Measurements from ENCODE around the gene FAM120C.
A peak's percentile ranks its signal among the peaks of the same experiment; 100 is the strongest.

The FAM120C gene

GRCh38 chrX:54042609-54043021 is 140.4 kb downstream of the FAM120C start:
- peak; percentile 37 for TF ChIP-seq CTCF (IDR thresholded peaks at IDR 0.05; ENCODE audit: low read depth, low read length)
- DNase-seq (ENCODE audit: extremely low read depth, low read depth) = peak; percentile 10

DNA sequence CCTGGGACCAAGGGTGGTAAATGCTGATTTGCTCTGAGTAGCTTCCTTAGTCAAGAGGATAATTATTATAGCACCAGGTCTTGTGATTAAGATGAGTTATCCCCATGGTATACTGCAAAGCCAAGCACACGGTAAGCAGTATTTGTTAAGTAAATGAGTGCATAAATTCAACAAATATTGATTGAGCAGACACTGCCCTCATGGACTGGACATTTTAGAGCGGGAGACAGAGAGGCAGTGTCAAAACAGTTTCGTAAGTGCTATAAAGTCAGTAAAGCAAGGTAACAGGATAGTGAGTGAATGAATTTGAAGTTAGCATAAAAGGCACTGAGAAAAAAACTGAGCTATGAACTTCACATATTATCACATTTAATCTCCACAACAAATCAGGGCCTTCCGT is 152.7 kb downstream of the FAM120C start:
- no peak for DNase-seq (ENCODE audit: extremely low read depth, low read depth)
- no peak for TF ChIP-seq CTCF (IDR thresholded peaks at IDR 0.05; ENCODE audit: low read depth, low read length)

GRCh38 chrX:54029529-54030143 is 153.4 kb downstream of the FAM120C start:
- DNase-seq (ENCODE audit: extremely low read depth, low read depth) = no peak
- no peak for TF ChIP-seq CTCF (IDR thresholded peaks at IDR 0.05; ENCODE audit: low read depth, low read length)

DNA sequence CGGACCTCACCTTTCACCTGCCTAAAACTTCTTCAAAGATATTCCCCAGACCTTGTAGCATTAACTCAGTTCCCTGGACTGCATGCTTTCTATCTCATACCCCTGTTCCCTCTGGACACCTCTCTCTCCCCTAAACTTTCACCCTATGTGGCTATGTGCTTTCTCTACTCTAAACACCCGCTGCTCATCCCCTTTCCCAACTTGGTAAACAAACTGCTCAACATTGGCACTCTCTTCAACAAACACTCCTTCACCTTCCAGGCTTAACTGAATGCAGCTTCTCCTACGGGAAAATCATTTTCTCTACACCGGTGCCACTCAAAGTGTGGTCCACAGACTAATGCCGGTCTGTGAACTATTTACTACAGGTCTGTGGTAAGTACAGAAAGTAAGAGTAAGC is 158.7 kb downstream of the FAM120C start:
- no peak for TF ChIP-seq CTCF (IDR thresholded peaks at IDR 0.05; ENCODE audit: low read depth, low read length)
- no peak for DNase-seq (ENCODE audit: extremely low read depth, low read depth)
